Renal cortex interstitium (tissue), 11 donors: ENCODE data around the gene THBS2. TPM values are rescaled to one million over a fixed set of nuclear protein-coding genes. Genes with fewer than 3 reads are reported as not detected.

Source experiments
- DNase-seq, 11 donors: peaks; one replicate each; pipeline ENCODE4 v3.0.0-alpha.2; 2013; ENCODE audit warnings: low read depth in 9 of 11, low spot score in 4 of 11; ENCODE audit errors: extremely low read depth in 1 of 11
- polyA plus RNA-seq, 3 donors: library from polyadenylated mRNA; unstranded; fragments of 120-200 nt; gene quantifications; one replicate each; pipeline ENCODE4 v1.2.1, GENCODE V29; 2013; ENCODE audit not compliant: insufficient read length in 3 of 3

Gene THBS2
- polyA plus RNA-seq, 3 donors = 9.0 to 15.1 (median 9.4) TPM

DNA sequence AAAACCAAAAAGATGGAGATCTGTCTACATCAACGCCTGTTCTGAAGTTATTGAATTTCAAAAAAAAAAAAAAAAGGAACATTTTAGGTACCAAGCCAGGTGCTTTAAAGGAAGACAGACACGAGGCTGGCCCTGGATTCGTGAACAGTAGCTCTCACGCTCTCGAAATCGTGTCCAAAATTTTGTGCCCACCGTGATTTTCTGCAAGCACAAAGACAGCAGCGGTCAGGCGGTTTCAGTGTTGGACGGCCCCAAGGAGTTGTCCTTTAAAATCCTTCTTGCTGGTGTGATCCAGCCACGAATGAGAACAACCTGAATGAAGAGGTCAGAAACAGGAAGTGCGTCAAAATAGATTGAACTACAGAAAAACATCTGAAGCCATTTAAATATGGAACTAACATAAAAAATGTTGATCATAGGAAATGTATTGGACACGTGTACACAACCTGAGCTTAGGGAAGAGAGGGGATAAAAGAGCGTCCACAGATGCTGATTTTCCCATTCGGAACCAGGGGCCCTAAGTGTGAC is 78.2 kb downstream of the THBS2 start:
- DNase-seq = no peak

- DNase-seq = no peak
Measured at GRCh38 chr6:169174516-169175359, 78.9 kb downstream of the THBS2 start.

DNA sequence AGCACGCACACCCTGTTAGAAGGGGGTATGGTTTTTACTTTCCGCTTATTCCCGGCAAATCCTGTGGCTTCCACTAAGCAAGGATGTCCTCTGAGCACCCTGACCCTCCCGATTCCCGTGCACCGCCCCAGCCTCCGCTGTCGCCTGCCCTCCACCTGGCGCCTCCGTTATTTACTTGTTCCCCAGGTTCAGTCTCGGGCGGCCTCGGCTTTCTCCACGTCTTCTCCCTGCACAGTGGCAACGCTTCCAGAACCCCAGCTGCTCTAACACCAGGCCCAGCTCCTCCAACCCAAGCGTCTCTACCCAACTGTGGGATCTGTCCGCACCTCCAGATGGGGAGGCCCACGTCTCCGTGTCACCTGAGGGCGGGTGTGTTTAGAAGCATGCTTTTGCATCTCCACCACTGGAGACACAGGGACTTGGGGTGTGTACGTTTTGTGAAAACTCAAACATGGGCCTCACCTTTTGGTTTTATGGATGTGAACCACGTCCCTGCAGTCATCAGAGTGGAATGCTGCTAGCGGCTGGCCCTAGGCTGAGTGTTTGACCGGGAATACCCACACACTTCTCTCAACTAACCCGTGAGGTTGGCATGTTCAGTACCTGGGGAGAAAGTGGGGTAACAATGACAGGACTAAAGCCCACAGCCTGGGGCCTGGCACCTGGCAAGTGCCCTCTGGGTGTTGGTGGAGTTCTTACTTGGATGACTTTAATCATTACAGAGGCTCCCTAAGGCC is 79.9 kb downstream of the THBS2 start:
- DNase-seq = no peak

DNA sequence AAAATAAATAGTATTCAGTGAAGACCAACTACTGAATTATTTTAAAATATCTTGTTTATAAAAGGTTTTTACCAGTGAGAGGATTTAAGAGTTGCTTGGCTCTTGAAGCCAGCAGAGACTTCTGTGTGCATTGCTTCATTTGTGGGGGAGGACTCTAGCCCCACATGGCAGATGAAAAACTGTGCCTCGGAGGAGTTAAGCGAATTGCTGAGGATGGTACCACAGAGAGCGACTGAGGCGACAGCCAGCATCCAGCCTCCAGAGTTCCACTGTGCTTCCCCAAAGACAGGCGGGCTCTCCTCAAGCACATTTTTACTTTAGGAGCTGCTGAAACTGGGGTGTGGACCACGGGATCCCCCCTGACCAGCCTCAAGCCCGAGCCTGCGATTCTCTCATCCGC is 80.7 kb downstream of the THBS2 start:
- no peak for DNase-seq

DNA sequence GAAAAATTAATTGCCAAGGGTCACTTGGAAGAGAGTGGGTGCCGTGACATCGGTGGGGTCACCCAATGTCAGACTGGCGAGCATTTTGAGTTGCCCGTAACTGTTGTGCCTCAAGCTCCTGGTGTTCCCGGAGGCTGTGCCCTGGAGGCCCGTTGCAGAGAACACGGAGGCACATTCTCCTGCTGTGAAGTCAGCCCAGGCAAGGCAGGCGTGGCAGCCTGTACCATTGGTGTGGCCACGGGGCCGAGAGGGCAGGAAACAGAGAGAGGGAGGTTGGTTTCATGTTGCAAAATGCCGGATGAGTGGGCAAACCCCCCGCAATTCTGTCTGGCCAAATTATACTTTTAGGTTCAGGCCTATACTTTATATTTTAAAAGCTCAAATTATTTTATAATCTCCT is 81.2 kb downstream of the THBS2 start:
- DNase-seq = no peak

DNA sequence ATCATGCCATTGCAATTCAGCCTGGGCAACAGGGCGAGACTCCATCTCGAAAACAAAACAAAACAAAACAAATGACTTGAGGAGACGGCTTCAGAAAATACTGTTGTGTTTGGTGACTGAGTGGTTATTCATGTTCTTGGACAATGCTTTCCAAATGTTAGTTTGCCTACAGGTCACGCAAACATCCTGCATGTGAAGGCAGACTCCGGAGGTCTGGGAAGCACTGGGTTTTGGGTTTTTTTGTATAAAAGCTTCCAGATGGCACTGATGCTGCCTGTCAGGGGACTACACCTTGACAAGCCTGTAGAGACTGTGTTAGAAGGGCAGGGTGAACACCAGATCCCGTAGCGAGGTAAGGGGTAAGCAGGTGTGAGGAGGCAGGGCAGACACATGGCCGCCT is 81.7 kb downstream of the THBS2 start:
- no peak for DNase-seq

DNA sequence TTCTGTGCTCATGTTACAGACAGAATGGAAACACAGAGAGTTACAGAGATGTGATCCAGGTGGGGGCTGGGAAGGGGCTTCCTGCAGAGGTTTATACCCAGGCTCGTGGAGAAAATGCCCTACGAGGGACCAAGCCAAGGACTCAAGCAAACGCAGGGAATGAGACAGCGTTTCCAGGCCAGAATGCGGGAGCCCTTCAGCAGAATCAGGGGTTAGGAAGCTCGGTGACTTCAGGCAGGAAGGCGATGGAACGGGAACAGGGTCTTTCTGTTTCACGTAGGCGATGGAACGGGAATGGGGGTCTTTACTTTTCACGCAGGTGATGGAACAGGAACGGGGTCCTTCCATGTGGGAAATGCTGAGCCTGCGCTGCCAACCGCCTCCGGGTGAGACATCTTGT is 82.6 kb downstream of the THBS2 start:
- DNase-seq = no peak

DNA sequence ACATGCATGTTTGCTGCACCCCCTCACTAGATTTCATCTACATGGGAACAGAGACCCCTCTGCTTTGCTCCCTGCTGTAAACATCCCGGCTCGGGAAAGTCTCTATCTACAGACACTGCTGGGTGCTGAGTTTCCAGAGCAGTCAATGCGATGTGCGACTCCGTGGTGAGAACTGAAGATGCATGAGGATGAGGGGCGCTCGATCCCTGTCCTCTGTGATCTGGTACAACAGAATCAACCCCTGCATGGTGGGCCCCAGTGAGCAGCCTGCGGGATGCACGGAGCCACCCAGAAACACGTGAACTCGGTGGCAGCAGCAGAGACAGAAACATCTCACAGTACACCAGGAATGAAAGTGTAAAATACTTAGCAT is 83.1 kb downstream of the THBS2 start:
- DNase-seq = no peak

GRCh38 chr6:169169941-169170582 is 83.6 kb downstream of the THBS2 start:
- no peak for DNase-seq

GRCh38 chr6:169169375-169169774 is 84.3 kb downstream of the THBS2 start:
- DNase-seq = no peak

GRCh38 chr6:169168706-169169105 is 84.9 kb downstream of the THBS2 start:
- DNase-seq = no peak

DNA sequence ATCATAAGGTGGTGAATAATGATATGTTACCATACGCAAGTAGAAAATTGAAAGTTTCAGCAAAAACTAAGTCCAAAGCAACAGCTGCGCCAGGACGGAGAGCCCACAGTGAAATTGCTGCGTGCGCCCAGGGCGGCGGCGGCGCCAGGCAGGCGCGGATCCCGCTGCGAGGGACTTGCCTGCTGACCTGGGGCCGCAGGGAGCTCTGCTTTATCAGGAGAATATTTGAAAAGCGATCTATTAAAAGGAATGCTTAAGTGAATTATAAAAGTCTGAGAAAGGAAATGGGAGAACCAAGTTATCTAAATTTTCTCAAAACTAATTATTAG is 85.4 kb downstream of the THBS2 start:
- no peak for DNase-seq

DNA sequence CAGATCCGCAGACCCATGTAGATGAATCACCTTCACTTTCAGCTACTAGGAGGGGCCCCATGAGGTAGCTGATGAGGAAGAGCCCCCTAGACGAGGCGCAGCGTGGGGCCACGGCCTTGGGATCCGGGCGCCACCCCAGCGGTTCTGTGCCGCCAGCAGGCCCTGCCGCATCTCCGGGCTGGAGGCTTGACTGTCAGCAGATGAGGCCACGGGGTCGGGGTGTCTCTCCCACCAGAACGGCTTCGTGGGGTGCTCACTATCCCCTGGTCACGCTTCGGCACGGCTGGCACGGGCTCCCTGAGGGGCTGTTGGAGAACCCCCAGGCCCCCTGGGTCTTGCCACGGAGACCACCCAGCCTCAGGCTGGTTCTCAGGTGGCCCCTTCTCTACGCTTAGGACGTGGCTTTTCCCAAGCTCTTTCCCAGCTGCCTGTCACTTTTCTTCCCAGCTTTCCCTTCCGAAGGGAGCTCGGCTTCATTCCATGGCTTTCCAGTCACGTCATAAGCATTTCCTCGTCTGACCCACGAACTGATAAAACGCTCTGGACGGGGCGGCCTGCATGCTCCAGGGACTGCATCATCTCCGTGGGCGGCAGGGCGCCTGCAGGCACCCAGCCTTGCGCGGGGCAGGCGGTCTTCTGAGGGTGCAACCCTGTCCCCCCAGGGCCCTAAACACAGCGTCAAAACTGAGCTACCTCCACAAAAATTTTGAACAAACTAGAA is 85.9 kb downstream of the THBS2 start:
- no peak for DNase-seq

DNA sequence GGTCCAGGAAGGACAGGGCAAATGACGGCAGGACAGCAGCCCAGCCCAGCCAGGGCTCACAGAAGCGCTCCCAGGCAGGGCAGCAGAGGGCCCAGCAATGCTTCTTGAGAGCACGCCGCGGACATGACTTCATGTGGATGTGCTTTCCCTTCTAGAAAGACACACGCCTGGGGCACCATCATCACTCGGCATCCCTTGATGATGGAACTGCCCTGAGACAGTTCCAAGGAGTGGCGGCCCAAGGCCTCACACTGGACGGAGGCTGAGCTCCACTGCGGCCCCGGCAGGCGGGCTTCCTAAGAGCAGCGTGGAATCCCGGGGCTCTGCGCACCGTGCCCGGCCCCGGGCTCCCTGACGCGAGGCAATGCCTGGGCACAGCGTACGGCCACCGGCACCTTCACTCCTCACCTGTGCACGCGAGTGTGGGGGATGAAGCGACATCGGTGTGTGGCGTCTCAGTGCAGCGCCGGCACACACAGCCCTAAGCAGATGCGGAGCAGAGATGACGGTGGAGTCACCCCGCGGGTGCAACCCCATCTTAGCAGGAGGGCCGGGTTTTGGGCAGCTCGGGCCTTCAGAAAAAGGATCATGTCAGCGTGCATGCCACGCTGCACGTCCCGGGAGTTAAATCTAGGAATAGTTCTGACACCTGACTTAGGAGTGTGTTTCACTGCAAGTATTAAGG is 86.6 kb downstream of the THBS2 start:
- no peak for DNase-seq
